OCI-LY1 (cell line): ENCODE measurements around the gene RNF169.

Experiments
- CTCF ChIP-seq: fragments of 200-600 bp; sonication (generic), shearing (Covaris generic); IDR thresholded peaks from 2 replicates; pipeline ENCODE4 v1.5.1; 2017; ENCODE audit warnings: mild to moderate bottlenecking, antibody characterized with exemption, low read length, moderate library complexity, mixed read lengths
- EZH2 ChIP-seq: fragments of 200-600 bp; sonication (generic), shearing (Covaris generic); IDR thresholded peaks from 2 replicates; pipeline ENCODE4 v1.8.0; 2017; ENCODE audit warnings: borderline replicate concordance, mixed run types, mild to moderate bottlenecking, antibody characterized with exemption, low read length, moderate library complexity, mixed read lengths

GRCh38 chr11:74754507-74755252 is 6.0 kb downstream of the RNF169 start:
- TF ChIP-seq EZH2, result no peak
- no peak for TF ChIP-seq CTCF
